ENCODE measurements around the gene IST1.

DNA sequence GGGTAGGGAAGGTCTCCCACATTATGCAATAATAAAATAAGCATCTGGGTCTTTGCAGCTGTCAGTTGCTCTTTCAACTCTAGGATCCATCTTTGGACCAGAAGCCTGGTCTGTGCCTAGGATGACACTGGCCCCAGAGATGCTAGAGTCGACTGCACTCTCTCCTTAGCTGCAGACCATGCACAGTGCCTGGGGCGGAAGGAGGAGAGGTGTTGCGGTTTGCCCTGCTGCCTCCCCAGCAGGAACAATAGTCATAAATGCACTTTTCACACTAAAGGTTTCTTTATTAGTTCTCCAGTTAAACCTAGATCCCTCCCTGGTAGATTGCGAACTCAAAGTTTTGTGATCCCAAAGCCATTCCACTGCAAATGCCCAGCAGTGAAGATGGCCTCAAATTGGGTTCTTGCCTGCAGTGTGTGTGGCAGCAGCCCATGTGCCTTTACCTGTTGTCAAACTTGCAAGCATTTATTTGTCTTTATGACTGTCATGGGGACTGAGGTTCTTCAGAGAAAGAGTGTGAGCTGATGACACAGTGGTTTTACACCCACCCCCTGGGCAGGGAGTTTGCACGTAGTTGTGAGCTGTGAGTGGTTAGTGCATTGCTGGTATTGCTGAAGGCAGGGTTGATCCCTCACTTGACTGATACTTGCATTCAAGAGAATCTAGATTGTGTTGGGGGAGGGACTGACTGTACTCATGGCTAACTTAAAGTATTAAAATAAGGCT lies 39.2 kb upstream of the IST1 start:
- TF ChIP-seq, protein P1, sequence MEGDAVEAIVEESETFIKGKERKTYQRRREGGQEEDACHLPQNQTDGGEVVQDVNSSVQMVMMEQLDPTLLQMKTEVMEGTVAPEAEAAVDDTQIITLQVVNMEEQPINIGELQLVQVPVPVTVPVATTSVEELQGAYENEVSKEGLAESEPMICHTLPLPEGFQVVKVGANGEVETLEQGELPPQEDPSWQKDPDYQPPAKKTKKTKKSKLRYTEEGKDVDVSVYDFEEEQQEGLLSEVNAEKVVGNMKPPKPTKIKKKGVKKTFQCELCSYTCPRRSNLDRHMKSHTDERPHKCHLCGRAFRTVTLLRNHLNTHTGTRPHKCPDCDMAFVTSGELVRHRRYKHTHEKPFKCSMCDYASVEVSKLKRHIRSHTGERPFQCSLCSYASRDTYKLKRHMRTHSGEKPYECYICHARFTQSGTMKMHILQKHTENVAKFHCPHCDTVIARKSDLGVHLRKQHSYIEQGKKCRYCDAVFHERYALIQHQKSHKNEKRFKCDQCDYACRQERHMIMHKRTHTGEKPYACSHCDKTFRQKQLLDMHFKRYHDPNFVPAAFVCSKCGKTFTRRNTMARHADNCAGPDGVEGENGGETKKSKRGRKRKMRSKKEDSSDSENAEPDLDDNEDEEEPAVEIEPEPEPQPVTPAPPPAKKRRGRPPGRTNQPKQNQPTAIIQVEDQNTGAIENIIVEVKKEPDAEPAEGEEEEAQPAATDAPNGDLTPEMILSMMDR (IDR thresholded peaks at IDR 0.05; ENCODE audit: poor library complexity) = no peak
- no peak for TF ChIP-seq EZH2phosphoT487 (IDR thresholded peaks at IDR 0.05; ENCODE audit: low read depth, severe bottlenecking, unreplicated experiment)
- TF ChIP-seq EZH2 (IDR thresholded peaks at IDR 0.05; ENCODE audit: borderline replicate concordance) = no peak
